ENCODE data around the gene LZTFL1. TPM values are rescaled to one million over a fixed set of nuclear protein-coding genes. Genes with fewer than 3 reads are reported as not detected.

The LZTFL1 gene
- total RNA-seq, 1 experiment from 2014 or later, result 10.6 TPM

DNA sequence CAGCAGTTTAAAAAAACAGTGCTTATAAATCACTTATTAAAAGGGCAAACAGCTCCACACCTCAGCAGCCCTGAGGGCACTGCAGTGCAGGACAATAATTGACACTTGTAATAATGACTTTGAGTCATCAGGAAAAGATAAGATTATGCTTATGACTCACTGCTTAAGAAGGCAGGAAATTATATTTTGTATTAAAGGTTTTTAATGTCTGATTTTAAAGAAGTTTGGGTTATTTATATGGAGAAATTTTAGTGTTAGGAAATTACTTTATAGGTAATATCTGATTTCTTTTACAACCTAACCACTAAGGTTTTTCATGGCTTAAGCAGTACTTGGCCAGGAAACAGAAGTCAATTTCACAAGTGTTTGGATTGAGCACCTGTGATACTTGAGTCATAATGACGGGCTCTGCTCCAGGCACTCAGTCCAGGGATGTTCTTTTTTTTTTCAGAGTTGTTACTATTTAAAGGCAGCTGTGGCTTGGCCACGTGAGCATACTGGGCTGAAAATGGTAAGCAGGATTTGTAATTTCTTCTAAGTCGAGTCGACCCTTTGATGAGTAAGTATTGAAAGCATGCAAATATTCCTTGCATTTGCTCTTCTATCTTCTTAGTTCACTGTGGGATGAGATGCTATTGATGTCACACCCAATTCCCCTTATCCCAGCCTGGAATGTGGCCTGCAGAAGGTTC lies 23.9 kb downstream of the LZTFL1 start:
- no peak overlapping the region for H3K27ac ChIP-seq (ENCODE audit: low read depth, low read length, poor library complexity, severe bottlenecking)
- POLR2A ChIA-PET (ENCODE audit: low non-redundant PET), result no interaction called here

DNA sequence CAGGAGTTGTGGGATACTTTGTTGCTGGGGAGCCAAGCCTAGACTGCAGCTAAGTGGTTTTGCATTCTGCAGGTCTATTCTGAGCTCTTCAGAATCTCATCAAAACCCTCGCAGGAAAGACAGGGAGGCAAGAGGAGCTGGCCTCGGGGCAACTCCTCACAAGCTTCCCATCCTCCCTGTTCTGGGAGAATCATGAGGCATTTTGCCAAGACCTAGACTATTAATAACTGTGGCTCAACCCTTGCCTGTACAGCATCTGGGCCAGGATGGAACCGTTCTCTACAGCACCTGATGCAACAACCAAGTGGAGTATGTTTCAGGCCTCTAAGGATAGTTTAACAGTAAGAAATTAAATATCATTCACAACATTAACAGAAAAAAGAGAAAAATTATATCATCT lies 25.4 kb downstream of the LZTFL1 start:
- POLR2A ChIA-PET (ENCODE audit: low non-redundant PET), result no interaction called here
- no TSS peak for BruUV-seq (replicated peaks)
- CTCF ChIA-PET, result no interaction called here
- no peak overlapping the region for H3K4me3 ChIP-seq (ENCODE audit: low read depth, low read length, poor library complexity, severe bottlenecking)
- TF ChIP-seq, protein P1, sequence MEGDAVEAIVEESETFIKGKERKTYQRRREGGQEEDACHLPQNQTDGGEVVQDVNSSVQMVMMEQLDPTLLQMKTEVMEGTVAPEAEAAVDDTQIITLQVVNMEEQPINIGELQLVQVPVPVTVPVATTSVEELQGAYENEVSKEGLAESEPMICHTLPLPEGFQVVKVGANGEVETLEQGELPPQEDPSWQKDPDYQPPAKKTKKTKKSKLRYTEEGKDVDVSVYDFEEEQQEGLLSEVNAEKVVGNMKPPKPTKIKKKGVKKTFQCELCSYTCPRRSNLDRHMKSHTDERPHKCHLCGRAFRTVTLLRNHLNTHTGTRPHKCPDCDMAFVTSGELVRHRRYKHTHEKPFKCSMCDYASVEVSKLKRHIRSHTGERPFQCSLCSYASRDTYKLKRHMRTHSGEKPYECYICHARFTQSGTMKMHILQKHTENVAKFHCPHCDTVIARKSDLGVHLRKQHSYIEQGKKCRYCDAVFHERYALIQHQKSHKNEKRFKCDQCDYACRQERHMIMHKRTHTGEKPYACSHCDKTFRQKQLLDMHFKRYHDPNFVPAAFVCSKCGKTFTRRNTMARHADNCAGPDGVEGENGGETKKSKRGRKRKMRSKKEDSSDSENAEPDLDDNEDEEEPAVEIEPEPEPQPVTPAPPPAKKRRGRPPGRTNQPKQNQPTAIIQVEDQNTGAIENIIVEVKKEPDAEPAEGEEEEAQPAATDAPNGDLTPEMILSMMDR (conservative IDR thresholded peaks at IDR 0.05; ENCODE audit: low read depth, low read length), result no peak
- no peak for TF ChIP-seq EZH2 (IDR thresholded peaks at IDR 0.05; ENCODE audit: borderline replicate concordance, low read depth, low read length, poor library complexity, severe bottlenecking)
- intact Hi-C loops (cut with micrococcal nuclease; ENCODE audit: unreplicated experiment), result no loop called here
- DNase-seq (ENCODE audit: low spot score), result no peak
- no peaks in the 10 kb centered on the region for H3K9me3 ChIP-seq (ENCODE audit: low read depth, low read length, poor library complexity, severe bottlenecking)
- no peaks in the 10 kb centered on the region for H3K27me3 ChIP-seq (replicated peaks; ENCODE audit: insufficient read depth, low read depth, low read length, poor library complexity)
- H3K4me1 ChIP-seq (ENCODE audit: insufficient read depth, low read length, poor library complexity, severe bottlenecking), result no peaks in the 10 kb centered on the region
- no peak overlapping the region for H3K27ac ChIP-seq (ENCODE audit: low read depth, low read length, poor library complexity, severe bottlenecking)
- no peaks in the 10 kb centered on the region for H3K36me3 ChIP-seq (ENCODE audit: insufficient read depth, low read length, poor library complexity, severe bottlenecking)

More for the DNA sequence above, 23.9 kb downstream of the LZTFL1 start:
- TF ChIP-seq, protein P1 (conservative IDR thresholded peaks at IDR 0.05; ENCODE audit: low read depth, low read length), result no peak
- TF ChIP-seq EZH2 (IDR thresholded peaks at IDR 0.05; ENCODE audit: borderline replicate concordance, low read depth, low read length, poor library complexity, severe bottlenecking), result no peak
- CTCF ChIA-PET, result no interaction called here
- Histone ChIP-seq H3K4me3 (ENCODE audit: low read depth, low read length, poor library complexity, severe bottlenecking) (no peak overlapping the region), H3K36me3 (ENCODE audit: insufficient read depth, low read length, poor library complexity, severe bottlenecking) (no peaks in the 10 kb centered on the region), H3K9me3 (ENCODE audit: low read depth, low read length, poor library complexity, severe bottlenecking) (no peaks in the 10 kb centered on the region), H3K4me1 (ENCODE audit: insufficient read depth, low read length, poor library complexity, severe bottlenecking) (no peaks in the 10 kb centered on the region), H3K27me3 (replicated peaks; ENCODE audit: insufficient read depth, low read depth, low read length, poor library complexity) (no peaks in the 10 kb centered on the region)
- no peak for DNase-seq (ENCODE audit: low spot score)
- BruUV-seq (replicated peaks), result no TSS peak
- intact Hi-C loops (cut with micrococcal nuclease; ENCODE audit: unreplicated experiment), result no loop called here

DNA sequence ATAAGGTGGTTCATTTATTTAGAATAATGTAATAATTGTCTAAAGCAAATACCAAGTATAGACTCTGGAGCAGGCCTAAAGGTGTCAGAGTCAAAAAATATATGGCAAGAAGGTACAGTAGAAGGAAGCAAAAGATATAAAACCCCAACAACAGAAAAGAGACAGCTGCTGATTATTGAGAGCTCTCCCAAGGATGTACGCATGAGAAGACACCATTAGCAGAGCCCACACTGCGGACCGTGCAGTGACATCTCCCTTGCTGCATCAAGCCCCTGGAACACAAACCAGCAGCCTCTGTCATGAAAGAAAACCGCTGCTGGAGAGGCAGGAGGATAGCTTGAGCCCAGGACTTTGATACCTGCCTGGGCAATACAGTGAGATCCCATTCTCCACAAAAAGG lies 27.6 kb downstream of the LZTFL1 start:
- CTCF ChIA-PET, result no interaction called here
- H3K27me3 ChIP-seq (replicated peaks; ENCODE audit: insufficient read depth, low read depth, low read length, poor library complexity), result no peaks in the 10 kb centered on the region
- TF ChIP-seq, protein P1 (conservative IDR thresholded peaks at IDR 0.05; ENCODE audit: low read depth, low read length), result no peak
- TF ChIP-seq EZH2 (IDR thresholded peaks at IDR 0.05; ENCODE audit: borderline replicate concordance, low read depth, low read length, poor library complexity, severe bottlenecking), result no peak
- no peak overlapping the region for H3K27ac ChIP-seq (ENCODE audit: low read depth, low read length, poor library complexity, severe bottlenecking)
- no peaks in the 10 kb centered on the region for H3K9me3 ChIP-seq (ENCODE audit: low read depth, low read length, poor library complexity, severe bottlenecking)
- BruUV-seq (replicated peaks), result no TSS peak
- no peak overlapping the region for H3K4me3 ChIP-seq (ENCODE audit: low read depth, low read length, poor library complexity, severe bottlenecking)
- POLR2A ChIA-PET (ENCODE audit: low non-redundant PET), result no interaction called here
- intact Hi-C loops (cut with micrococcal nuclease; ENCODE audit: unreplicated experiment), result no loop called here
- H3K36me3 ChIP-seq (ENCODE audit: insufficient read depth, low read length, poor library complexity, severe bottlenecking), result no peaks in the 10 kb centered on the region
- H3K4me1 ChIP-seq (ENCODE audit: insufficient read depth, low read length, poor library complexity, severe bottlenecking), result no peaks in the 10 kb centered on the region
- DNase-seq (ENCODE audit: low spot score), result no peak
